Activated T-cell treated with anti-CD3 and anti-CD28 coated beads for 24 hours (primary cell): ENCODE measurements around the gene RUNX1.
A peak's percentile ranks its signal among the peaks of the same experiment; 100 is the strongest.

Experiments used
- DNase-seq: peaks from one replicate; pipeline ENCODE4 v3.0.0-alpha.2; 2020; ENCODE audit warnings: low read depth

The RUNX1 gene

DNA sequence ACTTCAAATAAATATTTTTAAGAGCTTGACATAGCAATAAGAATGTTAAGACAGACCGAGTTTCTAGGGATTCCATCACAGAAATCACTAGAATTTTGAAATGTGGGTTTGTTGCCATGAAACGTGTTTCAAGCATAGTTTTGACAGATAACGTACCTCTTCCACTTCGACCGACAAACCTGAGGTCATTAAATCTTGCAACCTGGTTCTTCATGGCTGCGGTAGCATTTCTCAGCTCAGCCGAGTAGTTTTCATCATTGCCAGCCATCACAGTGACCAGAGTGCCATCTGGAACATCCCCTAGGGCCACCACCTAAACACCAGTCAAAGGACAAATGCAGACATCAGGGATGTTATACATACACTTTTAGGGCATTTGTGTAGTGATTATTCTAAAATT is 168.7 kb downstream of the RUNX1 start:
- no peak for DNase-seq

DNA sequence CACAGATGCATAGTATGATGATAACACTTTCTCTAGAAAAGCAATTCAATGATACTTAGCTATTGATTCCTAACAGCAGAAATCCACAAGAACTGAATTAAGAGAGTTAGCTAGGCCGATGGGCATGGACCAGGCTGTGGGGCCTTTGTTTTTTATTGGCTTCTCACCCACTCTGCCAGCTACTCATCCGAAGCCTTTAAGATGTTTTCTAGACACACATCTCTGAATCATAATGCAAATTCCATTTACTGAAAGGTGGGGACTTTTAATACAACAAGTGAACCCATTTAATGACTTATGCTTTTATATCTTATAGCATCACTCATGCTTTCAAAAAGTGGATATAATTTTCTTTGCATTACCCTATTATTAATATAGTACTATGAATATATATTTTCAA is 170.2 kb downstream of the RUNX1 start:
- no peak for DNase-seq

DNA sequence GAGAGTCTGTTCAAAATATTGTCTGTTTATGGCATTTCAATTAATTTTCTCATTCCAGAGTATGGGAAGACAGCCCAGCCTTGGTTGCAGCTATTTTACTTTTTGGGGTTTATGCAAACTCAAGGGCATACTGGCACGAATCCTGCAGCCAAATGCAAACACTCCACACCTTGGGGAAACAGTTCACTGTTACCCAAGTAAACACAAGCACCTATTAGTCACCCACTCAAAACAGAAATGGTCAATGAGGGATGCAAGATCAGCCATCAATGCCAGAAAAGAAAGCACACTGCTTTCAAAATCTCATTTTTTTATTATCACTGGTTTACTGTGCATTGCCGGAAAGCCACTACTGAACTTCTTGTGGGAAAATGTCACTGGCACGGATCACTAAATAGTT is 170.6 kb downstream of the RUNX1 start:
- no peak for DNase-seq

DNA sequence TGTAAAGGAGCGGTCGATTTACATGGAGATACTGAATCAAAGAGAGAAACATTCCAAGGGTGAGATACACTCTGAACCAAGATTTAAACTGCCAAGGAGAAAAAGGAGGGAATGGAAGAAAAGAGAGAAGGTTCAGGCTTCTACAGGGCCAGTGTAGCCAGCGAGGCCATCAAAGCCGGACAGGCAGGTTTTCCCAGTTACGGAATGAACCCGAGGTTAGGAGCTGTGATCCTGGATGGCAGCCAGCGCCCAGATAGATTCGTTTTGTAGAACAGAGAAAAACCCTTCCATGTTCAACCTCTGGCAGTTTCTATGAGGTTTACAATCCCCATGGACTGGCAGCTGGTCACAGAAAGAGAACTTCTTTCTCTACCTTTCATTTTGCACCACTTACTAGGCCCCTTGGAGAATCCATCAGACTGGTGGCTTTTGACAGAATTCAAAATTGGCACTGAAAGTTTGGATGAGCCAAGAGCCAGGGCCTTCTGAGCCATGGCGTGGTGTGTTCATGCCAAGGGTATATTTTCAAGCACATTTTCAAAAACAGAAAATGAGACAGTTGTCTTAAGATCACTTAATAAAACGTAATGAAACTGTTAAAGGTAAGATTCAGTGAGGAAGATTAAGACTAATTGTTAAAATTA is 171.5 kb downstream of the RUNX1 start:
- DNase-seq = no peak

DNA sequence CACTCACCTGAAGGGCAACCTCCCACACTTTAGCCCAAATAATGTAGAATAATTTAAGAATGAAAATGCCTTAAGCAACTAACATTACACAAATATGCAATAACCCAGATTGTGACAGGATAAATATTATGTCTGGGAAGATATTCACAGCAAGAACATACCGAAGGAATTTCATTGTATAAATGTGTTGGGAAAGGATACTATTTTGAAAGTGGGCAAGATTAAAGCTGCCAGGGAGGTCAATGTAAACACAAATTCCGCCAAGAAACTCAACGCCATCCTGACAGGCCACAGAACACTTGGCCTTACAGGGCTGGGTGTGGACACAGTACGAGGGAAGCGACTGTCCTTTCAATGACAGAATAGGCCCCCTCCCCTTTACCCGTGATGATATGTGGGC is 173.3 kb downstream of the RUNX1 start:
- no peak for DNase-seq

DNA sequence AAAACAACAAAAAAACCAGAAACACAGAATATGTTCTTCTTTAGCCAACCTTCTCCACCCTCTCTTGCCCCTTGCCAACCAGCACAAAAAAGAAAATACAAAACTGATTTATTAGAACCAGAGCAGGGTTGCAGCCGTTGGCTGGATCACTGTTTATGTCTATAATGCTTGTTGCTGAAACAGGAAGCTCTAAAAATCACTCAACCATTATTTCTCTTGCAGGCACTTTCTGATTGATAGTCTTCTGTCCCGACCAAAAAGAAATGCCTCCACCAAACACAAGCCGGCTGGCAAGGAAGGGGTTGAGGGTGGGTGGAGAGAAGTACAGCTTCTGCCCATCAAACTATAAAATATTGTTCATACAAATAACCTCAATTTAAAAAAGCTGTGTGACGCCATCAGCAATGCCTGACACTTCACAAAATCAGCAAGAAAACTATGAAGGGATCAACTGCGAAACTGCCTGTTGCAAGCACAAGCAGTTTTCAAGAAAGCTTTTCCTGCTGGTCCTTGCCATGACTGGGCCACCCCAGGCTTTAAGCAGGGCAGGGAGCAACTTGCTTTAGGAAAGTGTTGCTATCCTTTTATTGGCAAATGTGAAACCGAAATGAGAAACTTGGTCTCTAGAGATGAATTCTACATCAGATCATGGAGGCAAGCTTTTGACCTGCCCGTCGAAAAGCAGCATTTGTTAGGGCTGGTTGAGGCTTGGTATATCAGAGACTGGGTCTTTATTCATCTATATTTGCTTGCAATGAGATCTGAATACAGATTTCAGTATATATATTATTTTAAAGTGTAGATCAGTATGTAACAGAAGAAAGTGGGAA is 174.2 kb downstream of the RUNX1 start:
- no peak for DNase-seq

DNA sequence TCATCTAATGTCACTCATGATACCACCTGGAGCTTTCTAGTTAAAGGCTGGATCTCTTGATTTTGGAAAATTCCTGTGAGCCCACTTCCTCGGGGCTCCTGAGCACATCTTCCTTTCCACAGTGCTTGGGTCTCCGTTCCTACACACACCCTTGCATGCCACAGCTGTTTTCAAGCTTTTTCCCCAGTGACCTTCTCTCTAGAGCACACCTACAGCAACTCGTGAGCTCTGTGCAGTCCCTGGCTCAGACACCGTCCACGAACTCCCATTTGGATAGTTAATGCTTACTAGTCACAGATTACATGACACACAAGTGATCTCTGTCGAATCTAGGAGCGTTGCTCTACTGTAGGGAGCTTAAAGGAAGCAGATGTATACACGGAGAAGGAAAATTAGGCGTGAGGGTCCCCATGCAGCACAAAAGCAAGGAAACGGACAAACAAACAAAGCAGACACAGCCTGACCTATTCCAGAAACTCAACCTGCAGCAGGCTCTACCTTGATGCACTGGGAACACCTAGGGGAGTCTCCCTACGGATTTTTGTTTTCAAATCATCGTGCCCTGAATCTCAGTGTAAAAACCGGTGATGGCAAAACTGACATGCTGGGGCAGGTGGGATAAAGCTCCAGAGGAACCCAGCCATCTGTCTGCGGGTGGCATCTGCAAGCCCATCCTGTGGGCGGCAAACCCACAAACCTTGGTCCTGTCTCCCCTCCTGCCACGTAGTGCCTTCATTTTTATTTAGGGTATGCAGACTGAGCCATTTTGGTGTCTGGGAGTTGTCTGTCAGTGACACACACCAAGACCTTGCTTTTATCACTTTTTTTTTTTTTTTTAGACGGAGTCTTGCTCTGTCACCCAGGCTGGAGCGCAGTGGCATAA is 177.8 kb downstream of the RUNX1 start:
- no peak for DNase-seq

DNA sequence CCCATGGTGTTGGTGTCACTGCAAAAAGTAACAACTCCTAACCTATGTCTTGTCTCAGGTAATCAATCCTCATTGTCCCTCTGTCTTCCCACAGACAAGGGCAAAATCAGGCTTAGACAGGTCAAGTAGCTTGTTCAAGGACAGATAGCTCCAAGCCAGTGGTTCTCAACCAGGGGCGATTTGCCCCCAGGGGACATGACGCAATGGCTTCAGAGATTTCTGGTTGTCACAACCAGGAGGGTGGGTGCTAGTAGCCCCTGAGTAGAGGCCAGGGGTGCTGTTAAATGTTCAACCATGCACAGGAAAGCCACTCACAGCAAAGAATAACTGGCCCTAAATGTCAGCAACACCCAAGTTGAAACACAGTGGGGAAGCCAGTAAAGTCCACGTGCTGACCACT is 178.9 kb downstream of the RUNX1 start:
- no peak for DNase-seq

DNA sequence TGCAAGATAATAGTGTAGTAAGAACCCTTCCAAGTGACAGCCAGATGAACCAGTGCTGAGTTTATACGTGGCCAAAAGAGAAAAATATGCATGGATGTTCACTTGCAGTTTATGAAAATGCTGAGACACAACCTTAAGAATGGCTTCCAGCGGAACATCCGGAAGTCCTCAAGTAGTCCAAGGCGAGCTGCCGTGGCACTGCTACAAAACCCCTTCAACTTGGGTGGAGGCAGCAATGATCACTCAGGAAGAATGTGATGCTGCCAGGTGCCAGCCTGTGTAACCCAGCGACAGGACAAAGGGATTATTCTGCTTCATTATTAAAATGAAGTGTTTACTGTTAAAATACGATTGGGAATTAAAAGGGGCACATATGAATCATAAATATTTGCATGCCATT is 179.6 kb downstream of the RUNX1 start:
- DNase-seq = no peak

DNA sequence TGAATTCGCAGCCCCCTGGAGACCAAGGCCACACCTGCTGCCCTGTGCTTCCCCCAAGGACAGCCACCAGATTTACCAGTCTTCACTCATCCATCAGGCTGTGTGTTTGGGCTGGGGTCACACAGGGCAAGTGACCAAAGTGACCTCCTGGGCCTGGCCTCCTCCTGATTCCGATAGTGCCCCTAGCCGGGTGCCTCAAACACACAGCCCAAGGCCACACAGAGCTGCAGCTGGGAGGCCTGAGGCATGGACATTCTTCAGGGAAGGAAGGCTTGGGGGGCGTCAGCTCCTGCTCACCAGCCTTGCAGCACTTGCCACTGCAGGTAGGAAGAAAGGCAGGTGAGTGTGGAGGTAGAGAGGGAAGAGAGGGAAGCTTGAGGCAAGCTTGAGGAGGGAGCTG is 181.3 kb downstream of the RUNX1 start:
- DNase-seq = no peak

DNA sequence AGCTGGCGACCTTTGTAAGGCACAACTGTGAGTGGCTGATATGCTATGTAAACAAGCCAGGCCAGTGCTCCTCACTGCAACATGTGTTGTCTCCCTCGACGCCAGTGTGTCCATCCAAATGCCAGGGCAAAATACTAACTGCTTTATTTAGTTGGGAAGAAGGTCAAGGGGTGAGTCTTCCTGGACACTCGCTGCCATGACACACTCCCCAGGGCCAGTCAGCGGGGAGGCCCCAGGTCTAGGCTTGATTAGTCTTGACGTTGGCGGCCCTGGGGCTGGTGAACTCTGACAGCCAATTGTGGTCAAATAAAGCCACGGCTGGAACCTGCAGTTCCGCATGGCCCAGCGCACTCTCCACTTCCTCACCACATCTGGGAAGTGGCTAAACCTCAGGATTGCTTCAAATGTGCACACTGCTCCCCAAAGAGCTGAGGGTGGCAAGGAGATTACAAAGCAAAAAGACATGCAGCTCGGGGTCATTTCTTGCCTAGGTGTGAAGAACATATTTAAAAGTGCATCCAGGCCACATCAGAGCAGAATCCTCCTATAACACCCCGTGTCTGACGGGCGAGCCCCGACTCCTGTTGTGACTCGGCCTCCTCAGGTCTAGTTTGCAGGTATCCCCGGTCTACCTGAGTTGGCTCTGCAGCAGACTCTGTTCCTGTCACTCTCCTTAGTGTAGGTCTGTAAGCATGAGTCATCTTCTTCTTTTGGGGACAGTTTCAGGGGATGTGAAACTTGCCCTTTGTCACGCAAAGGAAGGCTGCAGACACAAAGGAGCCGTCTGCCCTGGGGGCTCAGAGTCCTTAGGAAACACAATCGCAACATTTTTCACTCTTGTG is 183.5 kb downstream of the RUNX1 start:
- DNase-seq = peak; percentile 30

DNA sequence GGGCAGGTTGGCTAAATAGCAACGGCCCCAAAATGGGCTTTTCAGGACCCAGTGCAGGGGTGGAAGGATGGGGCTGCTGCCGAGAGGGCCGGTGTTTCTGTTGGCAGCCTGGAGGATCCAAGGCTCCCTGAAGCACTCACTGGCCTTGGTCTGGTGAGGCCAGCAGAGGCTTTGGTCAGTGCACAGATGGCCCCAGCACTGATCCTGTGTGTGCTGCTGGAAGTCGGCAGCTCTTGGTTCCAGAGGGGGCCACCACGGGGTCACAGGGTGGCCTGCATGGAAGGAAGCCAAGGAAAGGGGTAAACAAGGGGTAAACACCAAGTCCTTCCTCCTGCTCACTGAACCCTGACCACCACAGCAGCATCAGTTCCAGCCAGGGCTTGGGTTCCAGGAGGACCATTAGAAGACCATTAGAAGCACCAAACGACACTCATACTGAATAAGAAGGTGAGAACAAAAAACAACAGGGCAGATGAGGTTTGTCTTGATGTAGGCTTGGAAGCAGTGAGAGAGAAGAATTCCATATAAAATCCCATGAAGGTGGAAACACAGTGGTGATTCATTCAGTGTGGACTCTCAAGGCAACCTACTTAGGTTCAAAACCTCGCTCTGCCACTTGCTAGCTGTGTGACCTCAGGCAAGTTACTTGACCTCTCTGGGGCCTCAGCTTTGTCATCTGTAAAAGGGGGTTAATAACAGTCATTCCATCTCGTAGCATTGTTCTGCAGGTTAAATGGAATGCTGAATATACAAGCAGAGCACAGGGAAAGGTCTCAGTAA is 184.5 kb downstream of the RUNX1 start:
- DNase-seq = no peak

DNA sequence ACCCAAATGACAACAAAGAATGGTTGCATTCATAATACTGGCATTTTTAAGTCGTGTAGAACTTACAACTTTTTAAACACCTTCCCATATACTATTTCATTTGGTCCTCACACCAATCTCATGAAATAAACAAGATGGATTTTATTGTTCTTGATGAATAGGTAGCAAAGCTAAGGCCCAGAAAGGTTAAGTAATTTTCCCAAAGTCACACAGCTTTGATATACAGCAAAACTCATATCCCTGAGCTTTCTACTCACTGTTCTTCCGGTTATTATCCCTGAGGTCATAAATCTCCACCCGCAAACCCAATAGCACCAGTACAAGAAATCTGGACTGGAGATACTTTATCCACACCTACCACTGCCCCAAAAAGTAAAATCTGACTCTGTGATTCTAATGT is 186.2 kb downstream of the RUNX1 start:
- no peak for DNase-seq

DNA sequence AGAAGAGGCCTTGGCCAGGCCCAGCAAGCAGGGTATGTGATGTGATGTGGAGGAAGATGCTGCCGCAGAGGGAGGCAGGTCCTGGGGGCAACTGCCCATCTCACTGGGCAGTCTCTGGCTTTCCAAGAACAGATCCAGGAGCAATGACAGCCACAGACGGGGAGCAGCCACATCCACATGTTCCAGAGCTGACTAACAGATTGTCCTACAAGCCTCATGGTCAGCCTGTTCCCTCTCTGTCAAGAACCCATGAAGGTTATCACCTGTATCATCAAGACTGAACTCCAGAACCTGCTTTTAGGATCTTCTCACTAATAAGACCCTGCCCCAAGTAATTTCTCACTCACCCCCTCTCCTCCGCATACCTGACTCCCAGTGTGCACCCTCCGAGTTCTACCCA is 187.8 kb downstream of the RUNX1 start:
- DNase-seq = no peak

DNA sequence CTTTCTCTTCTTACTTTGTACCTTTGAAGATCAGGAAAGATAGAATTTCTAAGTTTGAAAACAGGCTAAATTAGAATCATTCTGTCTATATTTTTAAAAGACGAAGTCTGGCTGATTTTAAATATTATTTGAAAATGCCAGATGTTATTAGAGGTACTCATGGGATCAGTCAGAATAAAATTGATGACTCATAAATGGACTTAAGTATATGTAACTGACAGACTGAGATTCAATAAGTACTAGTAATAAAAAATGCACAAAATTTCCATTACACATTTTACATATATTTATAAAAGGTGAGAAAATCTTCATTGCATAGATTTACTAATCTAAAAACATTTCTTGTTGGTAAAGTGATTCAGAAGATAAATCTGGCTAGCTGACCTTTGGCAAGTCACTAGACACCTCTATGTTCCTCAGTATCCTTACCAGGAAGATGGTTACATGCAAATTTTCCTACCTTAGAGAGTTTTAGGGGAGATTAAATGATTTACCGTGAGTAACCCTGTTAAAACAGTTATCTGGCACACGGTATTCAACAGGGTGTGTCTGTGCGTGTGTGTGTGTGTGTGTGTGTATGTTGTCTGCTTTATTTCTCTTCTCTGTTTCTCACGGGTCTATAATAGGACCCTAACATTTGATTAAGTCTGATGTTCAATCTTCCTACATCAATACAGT is 189.0 kb downstream of the RUNX1 start:
- no peak for DNase-seq

DNA sequence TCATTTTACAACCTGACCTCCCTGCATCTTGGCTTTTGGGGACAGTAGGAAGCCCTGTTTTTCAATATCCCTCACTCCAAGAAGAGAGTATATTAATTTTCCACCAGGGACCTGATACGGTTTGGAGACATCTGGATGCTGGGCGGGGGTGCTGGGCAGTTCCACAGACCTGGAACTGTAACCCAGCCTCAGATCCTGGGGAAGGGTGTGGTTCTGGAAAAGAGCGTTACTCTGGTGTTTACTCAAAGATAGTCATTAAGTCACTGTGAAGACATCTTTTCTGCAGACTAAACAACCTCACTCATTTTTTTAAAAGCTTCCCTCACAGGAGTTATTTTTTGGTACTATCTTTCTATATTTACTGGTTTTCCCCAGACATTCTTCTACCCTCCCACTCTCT is 190.5 kb downstream of the RUNX1 start:
- DNase-seq = no peak

DNA sequence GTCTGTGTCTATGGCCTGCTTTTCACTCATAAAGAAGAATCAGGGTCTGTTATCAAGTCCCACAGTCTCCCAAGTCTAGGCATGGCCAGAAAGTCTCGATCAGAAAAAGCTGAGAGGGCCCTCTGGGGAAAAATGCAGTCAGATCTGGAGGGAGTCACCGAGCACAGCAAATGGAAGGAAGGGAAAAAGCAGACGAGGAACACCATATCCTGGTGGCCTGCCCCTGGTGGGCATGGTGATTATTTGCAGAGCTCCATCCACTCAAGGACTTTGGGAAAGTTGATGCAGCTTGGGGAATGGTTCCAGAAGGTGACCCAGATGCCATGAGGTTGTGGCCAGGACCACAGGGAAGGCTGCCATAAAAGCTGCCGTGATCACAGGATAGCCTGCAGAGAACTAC is 191.2 kb downstream of the RUNX1 start:
- no peak for DNase-seq

DNA sequence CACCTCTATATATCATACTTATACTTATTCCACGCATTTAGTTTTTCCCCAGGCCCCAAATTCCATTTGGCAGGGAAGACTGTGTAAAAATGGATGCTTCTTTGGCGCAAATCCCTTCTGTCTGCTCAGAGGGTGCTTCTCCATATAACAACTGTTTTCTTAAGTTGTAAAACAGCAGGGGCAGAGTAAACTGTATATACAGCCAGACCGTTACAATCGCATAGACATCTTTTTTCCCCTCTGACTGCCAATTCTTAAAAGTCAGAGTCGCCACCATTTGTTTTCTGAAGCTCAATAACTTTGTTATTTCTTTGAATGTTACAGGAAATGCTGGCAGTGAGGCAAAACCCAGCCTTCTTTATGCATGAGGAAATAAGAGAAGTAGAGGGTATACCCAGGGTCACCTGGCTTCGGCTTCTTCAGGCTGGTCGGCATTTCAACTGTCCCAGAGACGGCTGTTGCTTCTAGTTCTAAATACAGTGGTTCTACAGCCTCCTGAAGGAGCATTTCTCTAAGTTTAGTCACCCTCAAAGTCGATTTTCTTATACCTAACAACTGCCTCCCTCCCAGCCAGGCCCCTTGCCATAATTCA is 191.9 kb downstream of the RUNX1 start:
- DNase-seq = no peak

DNA sequence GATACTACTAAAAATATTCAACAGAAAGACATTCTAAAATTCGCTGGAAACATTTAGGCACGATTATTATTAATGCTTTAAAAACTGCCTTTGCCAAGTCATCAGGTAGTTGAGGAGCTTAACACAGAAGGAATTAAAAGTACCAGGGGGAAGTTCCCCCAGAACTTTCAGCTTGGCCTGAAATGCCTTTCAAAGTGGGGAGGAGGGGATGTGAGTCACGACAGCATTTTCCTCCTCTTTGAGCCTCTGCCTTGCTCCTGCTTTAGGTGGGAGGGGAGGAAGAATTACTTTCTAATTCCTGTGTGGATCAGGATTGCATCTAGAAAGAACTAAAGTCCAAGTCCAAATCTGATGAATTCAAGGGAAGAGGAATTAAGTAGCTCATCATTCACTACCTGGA is 196.7 kb downstream of the RUNX1 start:
- DNase-seq = no peak

DNA sequence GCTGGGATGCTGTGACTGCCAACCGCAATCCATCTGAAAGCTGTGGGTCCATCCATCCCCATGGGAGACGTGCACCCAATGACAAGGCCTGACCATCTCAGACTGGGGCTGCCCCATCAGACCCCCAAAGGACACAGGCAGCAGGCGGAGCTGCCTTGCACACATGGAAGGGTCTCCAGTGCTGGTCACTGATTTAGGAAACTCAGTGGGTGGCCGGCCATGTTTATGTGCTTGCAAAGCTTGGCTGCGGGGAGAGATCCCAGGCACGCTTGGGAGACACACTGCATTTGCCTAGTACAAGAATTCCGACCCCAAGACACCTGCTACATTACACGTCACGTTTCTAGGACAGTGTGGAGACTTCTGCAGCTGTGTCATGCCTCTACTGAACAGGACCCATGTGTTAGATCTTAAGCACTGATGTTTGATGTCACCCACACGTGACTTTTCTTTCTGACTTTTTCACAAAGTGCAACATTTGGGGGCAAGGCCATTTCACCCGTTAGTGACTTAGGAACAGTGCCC is 198.9 kb downstream of the RUNX1 start:
- DNase-seq = no peak
